Measurements from ENCODE around the gene TRAK2. TPM values are rescaled to one million over a fixed set of nuclear protein-coding genes. Genes with fewer than 3 reads are reported as not detected.

TRAK2 gene
- total and polyA plus RNA-seq, 9 of the 15 experiments (the other 6 are each of a cell fraction or from before 2014, with no cell fraction given), result 3.4 to 10.4 (median 7.3) TPM

DNA sequence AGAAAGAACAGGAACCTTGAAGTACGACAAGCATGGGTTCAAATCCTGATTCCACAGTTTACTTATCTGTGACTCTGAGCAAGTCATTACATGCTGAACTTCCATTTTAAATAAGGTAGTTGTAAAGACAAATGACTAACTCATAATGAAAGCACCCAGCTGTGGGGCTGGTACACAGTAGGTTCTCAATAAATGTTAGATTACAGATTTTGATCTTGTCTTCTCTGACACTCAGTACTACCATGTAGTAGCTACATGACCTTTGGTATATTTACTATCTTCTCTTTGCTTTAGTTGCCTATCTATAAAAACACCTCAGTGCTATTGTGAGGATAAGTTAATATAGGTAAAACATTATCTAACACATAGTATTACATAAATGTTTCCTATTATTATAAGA is 3.2 kb downstream of the TRAK2 start:
- CTCF ChIA-PET (ENCODE audit: low intra/inter-chr PET ratio), result no interaction called here
- Histone ChIP-seq H3K4me2 (ENCODE audit: insufficient read depth, low read length) (peak overlapping the region; percentile 18; the same call in 1 of the 2 replicates), H3K9me1 (ENCODE audit: control insufficient read depth, insufficient read depth, low read length) (no peaks in the 10 kb centered on the region), H3K9ac (ENCODE audit: insufficient read depth in 1 of 2, low read depth in 2 of 2, low read length in 2 of 2) (no peak overlapping the region), H3K79me2 (ENCODE audit: control insufficient read depth, insufficient read depth, low read length) (peaks cover 26% of the 10 kb centered on the region), H3K4me3 (no peak overlapping the region), H3K36me3 (ENCODE audit: control insufficient read depth, insufficient read depth, low read length) (no peaks in the 10 kb centered on the region), H2AFZ (ENCODE audit: low read depth, low read length) (no peak overlapping the region), H3K4me1 (replicated peaks in 1 of 2; ENCODE audit: control insufficient read depth in 2 of 2, insufficient read depth in 2 of 2, low read length in 2 of 2) (peaks cover 10 to 17% of the 10 kb centered on the region in 2 experiments; a peak in 3 of 5 replicates), H4K20me1 (replicated peaks; ENCODE audit: control insufficient read depth, insufficient read depth, low read length) (no peaks in the 10 kb centered on the region), H3K9me3 (replicated peaks; ENCODE audit: control insufficient read depth, insufficient read depth, low read depth, low read length) (no peaks in the 10 kb centered on the region), H3K27ac (ENCODE audit: extremely low read depth, low read depth, low read length) (no peak overlapping the region), H3K27me3 (ENCODE audit: control insufficient read depth in 2 of 2, insufficient read depth in 2 of 2, low read length in 2 of 2) (no peaks in the 10 kb centered on the region)
- TF ChIP-seq TRIM28 (IDR thresholded peaks at IDR 0.05) (no peak), TGIF2 (CRISPR knock-in tag; IDR thresholded peaks at IDR 0.05) (no peak), MEF2A (IDR thresholded peaks at IDR 0.05; ENCODE audit: control insufficient read depth, low read depth, low read length) (no peak)
- TF ChIP-seq, protein P1, sequence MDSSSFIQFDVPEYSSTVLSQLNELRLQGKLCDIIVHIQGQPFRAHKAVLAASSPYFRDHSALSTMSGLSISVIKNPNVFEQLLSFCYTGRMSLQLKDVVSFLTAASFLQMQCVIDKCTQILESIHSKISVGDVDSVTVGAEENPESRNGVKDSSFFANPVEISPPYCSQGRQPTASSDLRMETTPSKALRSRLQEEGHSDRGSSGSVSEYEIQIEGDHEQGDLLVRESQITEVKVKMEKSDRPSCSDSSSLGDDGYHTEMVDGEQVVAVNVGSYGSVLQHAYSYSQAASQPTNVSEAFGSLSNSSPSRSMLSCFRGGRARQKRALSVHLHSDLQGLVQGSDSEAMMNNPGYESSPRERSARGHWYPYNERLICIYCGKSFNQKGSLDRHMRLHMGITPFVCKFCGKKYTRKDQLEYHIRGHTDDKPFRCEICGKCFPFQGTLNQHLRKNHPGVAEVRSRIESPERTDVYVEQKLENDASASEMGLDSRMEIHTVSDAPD (CRISPR knock-in tag; IDR thresholded peaks at IDR 0.05), result no peak
- TF ChIP-seq, protein P2, sequence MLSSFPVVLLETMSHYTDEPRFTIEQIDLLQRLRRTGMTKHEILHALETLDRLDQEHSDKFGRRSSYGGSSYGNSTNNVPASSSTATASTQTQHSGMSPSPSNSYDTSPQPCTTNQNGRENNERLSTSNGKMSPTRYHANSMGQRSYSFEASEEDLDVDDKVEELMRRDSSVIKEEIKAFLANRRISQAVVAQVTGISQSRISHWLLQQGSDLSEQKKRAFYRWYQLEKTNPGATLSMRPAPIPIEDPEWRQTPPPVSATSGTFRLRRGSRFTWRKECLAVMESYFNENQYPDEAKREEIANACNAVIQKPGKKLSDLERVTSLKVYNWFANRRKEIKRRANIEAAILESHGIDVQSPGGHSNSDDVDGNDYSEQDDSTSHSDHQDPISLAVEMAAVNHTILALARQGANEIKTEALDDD (IDR thresholded peaks at IDR 0.05), result peak; percentile 16; the same call in 1 of the 2 replicates
- intact Hi-C loops (cut with micrococcal nuclease) (no loop called here), in situ Hi-C loops (cut with MboI) (no loop called here)
- DNase-seq (ENCODE audit: extremely low read depth in 1 of 4, low spot score in 3 of 4), result no peak
- no peak for FAIRE-seq
- BruUV-seq (replicated peaks), result no TSS peak
- POLR2A ChIA-PET, result no interaction called here
- 38% methylated on average over 1 of the region's 1 CpG for WGBS (ENCODE audit: insufficient coverage, low coverage, missing lambda C conversion rate)
- ATAC-seq, result no peak

Data from K562 (cell line).